ENCODE data around the gene SLC25A5.
A peak's percentile ranks its signal among the peaks of the same experiment; 100 is the strongest.
"Not testable (repeated sequence)": the region's sequence is repeated elsewhere in the genome, so short reads cannot be mapped to it uniquely, and the experiment has no call there.

The SLC25A5 gene

GRCh38 chrX:119477812-119478232 lies 9.6 kb downstream of the SLC25A5 start:
- no peak for DNase-seq (ENCODE audit: low read depth)

- no peak for DNase-seq (ENCODE audit: low read depth)
These were observed 10.3 kb downstream of the SLC25A5 start for GRCh38 chrX:119478504-119478903.

- no peak for DNase-seq (ENCODE audit: low read depth)
These were observed 11.6 kb downstream of the SLC25A5 start for GRCh38 chrX:119479845-119480244.

- no peak for DNase-seq (ENCODE audit: low read depth)
These were observed 13.1 kb downstream of the SLC25A5 start for GRCh38 chrX:119481323-119481801.

GRCh38 chrX:119482041-119482440 lies 13.8 kb downstream of the SLC25A5 start:
- DNase-seq (ENCODE audit: low read depth), result no peak

GRCh38 chrX:119482481-119483480 lies 14.5 kb downstream of the SLC25A5 start:
- DNase-seq (ENCODE audit: low read depth), result peak; percentile 66

GRCh38 chrX:119486745-119487144 lies 18.5 kb downstream of the SLC25A5 start:
- DNase-seq (ENCODE audit: low read depth), result no peak

GRCh38 chrX:119487766-119488165 lies 19.5 kb downstream of the SLC25A5 start:
- not testable (repeated sequence) for DNase-seq (ENCODE audit: low read depth)

- no peak for DNase-seq (ENCODE audit: low read depth)
These were observed 20.5 kb downstream of the SLC25A5 start for GRCh38 chrX:119488749-119489148.

- DNase-seq (ENCODE audit: low read depth), result no peak
These were observed 21.2 kb downstream of the SLC25A5 start for GRCh38 chrX:119489212-119490074.

- no peak for DNase-seq (ENCODE audit: low read depth)
These were observed 24.2 kb downstream of the SLC25A5 start for GRCh38 chrX:119492463-119492862.

- DNase-seq (ENCODE audit: low read depth), result not testable (repeated sequence)
These were observed 25.7 kb downstream of the SLC25A5 start for GRCh38 chrX:119493851-119494495.

- no peak for DNase-seq (ENCODE audit: low read depth)
These were observed 27.8 kb downstream of the SLC25A5 start for GRCh38 chrX:119495734-119496726.

GRCh38 chrX:119497185-119497584 lies 28.9 kb downstream of the SLC25A5 start:
- DNase-seq (ENCODE audit: low read depth), result no peak

- DNase-seq (ENCODE audit: low read depth), result no peak
These were observed 32.0 kb downstream of the SLC25A5 start for GRCh38 chrX:119500061-119500800.

GRCh38 chrX:119501511-119502148 lies 33.4 kb downstream of the SLC25A5 start:
- DNase-seq (ENCODE audit: low read depth), result no peak

- no peak for DNase-seq (ENCODE audit: low read depth)
These were observed 34.7 kb downstream of the SLC25A5 start for GRCh38 chrX:119502727-119503483.

- DNase-seq (ENCODE audit: low read depth), result no peak
These were observed 35.2 kb downstream of the SLC25A5 start for GRCh38 chrX:119503484-119503861.

GRCh38 chrX:119505145-119505544 lies 36.9 kb downstream of the SLC25A5 start:
- not testable (repeated sequence) for DNase-seq (ENCODE audit: low read depth)

Data from activated T-cell treated with anti-CD3 and anti-CD28 coated beads for 48 hours (primary cell).